NCI-H2081 treated with DMSO at 0.1 percent for 48 hours (cell line): Measurements from ENCODE around the gene CXCR6.
A peak's percentile ranks its signal among the peaks of the same experiment; 100 is the strongest.

ENCODE experiments used
- DNase-seq: peaks from one replicate; lab custom pipeline; 2025; lab: John Stamatoyannopoulos, UW

The CXCR6 gene

DNA sequence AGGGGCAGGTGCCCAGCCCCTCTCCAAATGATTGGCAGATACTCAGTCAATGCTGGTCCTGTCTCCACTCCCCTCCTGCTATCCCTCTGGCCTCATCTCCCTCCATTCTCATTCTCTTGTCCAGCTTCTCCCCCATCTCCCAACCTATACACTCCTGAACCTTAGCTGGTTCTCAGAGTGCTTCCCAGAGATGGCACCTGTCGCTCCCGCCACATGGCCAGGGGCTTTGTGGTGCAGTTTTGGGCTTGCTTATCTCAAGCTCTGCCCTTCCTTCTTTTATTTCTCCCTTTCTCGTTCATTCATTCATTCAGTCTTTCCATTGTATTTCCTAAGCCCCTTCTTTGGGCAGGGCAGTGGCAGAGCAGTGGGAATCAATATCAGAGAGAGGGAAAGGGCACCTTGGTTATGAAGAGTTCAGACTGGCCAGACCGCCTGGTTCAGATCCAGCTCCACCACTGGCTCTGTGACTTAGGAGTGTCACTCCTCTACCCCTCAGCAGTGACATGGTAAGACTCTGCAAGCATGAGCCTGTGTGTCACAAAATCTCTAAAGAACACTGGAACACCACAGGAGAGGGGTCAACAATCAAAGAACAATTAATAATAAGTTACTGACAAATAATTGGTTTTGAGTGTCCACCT lies 20.2 kb upstream of the CXCR6 start:
- no peak for DNase-seq

DNA sequence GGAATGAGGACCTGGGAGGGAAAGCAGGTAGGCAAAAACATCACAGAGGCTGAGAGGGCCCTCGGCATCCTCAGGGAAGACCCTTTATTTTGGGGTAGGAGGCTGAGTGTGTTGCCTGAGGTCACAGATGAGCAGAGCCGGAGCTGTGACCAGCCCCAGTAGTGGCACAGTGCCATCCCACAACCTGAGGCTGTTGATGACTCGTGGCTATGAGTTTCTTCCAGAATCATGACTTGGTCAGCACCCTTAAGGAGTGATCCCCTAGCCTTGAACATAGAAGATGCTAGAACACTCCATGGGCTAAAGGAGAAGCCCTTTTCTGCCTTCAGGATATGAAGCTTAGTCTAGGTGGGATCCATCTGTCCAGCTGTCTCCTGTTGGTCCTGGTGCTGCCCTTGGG lies 19.5 kb upstream of the CXCR6 start:
- DNase-seq: no peak

DNA sequence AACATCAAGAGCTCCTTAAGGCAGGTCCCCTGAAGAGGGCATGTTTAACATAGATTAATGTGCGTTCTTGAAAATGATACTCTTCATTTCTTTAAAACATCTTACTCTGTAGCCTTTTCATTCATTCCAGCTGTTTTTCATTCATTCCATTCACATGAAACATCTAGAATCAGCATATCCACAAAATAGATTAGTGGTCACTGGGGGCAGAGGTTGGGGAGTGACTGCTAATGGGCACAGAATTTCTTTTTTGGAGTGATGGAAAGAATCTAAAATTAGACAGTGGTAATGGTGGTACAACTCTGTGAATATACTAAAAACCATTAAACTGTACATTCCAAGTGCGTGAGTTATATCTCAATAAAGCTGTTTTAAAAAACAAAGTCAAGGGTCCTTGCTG lies 15.4 kb upstream of the CXCR6 start:
- no peak for DNase-seq

DNA sequence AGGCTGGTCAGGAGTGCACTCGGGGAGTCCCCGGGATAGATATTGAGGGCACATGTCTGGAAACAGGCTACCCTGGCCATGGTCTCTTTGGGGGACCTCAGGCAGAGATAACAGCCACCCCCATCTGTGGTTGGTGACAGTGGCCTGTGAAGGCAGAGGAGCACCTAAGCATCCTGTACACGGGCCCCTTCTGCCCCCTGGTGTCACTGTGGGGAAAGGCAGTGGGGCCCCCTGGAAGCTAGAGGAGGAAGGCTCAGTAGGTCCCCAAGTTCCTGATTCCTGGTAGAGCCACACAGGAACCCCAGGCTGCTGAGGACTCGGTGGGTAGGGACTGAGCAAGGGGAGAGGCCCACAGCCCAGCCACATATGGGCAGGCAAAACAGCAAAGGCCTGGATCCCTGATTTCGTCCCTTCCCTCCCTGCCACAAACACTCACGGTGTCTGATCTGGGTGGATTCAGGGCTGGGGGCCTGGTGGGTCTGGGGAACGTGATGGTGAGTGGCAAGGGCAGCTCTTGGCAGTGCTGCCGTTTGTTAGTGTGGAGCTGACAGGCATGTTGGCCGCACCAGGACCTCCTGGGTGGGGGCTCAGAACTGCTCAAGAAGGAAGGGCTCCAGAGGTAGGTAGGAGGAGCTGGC lies 14.1 kb upstream of the CXCR6 start:
- DNase-seq: no peak

DNA sequence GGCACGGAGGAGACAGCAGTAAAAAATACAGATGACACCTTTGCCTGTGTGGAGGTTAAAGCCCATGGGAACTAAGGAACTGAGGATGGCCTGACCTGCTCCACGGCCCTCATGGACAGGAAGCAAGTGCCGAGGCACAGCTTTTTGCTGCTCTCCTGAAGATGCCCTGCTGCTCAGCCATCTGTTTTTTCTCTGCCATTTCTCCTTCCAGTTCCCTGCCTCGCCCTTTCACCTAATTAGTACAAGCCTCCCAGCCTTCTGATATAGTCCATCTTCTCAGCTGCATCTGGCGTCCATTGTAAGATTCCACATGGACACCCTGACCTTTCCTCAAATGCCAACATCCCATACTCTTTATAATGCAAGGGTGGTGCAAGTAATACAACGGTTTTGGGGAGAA lies 11.8 kb upstream of the CXCR6 start:
- DNase-seq: no peak

DNA sequence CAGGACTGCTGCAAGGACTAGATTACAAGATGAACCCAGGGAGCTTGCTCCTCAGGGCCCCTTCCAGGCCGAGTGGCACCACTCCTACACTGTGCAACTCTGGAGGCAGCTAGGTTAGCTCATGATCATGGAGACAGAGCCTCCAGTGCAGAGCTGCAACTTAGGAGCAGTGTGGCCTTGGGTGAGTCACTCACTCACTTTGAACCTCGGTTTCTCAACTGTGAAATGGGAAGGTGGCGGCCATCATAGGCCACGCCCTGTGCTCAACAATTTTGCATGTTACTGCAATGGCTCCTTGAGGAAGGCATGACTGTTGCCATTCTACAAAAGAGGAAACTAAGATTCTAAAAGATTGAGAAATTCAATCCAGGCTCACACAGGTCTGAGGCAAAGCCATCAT lies 11.2 kb upstream of the CXCR6 start:
- no peak for DNase-seq

DNA sequence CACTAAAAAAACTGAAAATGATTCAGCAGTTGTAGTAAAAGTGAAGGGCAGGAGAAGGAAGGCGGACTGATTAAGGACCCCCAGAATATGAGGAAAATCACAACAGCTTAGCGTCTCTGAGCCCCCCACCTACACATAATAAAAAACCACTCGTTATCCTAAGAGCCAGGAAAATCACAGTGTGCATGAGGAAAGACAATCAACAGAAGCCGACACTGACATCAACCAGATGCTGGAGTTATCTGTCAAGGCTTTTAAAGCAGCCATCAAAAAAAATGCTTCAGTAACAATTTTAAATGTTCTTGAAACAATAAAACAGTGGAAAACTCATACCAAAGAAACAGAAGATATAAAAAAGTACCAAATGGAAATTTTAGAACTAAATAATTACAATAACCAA lies 9.7 kb upstream of the CXCR6 start:
- DNase-seq: no peak

DNA sequence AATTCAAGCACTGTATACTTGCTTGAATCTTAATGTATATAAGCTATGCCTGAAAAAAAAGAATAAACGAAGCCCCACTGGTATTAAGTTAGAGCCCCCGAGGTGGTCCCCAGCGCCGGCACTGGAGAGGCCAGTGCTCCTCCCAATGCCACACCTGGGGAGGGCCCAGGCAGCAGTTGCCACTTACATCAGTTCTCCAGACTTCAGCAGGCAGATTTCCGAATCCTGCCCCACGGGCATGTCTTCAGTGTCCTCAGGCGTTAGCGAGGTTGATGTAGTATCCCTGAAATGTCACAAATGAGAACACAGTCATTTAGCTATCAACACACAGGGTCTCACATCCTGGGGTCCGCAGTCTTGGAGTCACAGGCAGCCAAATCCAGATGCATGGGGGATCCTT lies 7.0 kb upstream of the CXCR6 start:
- DNase-seq: no peak

DNA sequence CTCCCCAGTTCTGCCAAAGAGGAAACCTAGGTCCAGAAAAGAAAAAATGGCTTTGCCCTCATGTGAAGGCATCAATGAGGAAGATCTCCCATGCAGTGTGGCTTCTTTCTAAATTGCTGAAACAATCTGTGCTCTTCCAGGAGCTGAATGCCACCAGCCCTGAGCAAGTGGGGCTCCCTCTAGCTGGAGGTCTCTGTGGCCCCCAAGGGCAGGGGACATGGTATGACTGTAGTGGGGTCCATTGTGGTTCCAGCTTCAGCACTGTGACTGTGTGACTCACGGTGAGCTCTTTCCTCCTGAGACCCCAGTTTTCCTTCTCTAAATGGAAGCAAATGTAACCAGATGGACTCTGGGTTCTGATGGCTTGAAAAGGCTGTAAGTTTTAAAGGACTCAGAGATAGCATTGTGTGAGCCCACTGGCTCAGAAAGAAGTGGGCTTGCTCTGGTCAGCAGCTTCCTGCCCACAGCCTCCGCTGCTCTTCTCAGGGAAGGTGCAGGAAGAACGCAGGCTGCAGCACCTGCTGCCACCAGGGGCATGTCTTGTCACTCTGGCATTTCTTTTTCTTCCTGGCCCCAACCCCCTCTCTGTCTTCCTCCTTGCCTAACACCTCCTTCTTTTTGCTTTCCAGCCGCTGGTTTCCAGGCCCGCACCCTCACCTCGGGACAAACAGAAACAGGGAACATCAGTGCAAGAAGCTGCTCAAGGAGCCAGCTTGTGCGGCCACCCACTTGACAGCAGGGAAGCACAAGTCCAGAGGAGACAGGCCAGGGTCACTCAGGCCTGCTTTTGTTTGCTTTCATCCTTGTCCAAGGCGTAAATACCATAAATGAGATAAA lies 5.8 kb upstream of the CXCR6 start:
- no peak for DNase-seq

DNA sequence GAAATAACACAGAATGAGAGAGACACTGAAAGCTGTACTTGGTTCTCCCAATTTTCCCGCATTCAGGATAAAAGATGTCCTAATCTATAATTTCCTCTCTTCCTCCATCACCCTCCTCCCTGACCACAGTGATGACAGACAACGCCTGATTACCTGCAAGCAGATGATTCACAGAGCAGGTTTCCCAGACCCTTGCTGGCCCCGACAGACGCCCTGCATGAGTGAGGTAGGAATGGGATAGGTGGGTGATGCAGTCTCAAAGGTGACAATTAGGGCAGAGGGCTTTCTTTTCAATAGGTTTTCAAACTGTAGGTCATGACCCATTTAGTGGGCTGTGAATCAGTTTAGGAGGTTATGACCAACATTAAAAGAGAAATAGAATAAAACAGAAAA lies 5.2 kb upstream of the CXCR6 start:
- no peak for DNase-seq

DNA sequence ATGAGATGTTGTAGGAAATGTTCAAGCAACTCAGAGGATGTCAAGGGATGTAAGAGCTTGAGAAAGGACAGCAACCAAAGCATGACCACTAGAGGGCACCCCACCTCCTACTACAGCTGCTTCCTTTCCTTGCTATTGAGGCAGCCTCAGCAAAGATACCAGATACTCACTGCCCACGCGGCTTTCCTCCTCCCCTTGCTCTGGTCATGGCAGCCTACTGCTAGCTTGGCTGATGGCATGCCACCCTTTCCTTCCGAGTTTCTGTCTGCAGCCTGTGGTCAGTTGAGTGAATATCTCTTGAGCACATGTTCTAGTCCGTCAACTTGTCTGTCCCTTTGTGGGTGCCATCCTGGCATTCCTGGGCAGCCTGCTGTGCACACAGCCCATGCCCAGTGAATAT lies 4.4 kb upstream of the CXCR6 start:
- peak; percentile 26 for DNase-seq

DNA sequence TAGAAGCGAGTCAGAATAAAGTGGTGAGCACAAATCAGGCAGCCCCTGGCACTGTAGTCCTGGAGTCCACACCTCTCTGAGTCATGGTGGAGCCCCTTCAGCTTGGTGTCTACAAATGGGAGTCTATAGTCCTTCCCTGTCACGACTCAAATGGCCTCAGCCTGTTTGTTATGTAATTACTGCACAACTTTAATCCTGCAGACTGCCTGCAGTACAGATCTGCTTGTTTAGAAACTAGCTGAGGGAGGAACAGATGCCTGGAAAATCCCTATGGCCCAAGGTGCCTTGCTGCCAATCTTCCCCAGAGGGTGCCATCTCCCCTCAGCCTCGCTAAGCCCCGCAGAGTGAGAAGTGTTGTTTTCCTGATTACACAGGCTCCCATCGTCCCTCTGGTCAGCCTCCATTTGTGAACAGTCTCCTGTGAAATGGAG lies 3.9 kb upstream of the CXCR6 start:
- no peak for DNase-seq

DNA sequence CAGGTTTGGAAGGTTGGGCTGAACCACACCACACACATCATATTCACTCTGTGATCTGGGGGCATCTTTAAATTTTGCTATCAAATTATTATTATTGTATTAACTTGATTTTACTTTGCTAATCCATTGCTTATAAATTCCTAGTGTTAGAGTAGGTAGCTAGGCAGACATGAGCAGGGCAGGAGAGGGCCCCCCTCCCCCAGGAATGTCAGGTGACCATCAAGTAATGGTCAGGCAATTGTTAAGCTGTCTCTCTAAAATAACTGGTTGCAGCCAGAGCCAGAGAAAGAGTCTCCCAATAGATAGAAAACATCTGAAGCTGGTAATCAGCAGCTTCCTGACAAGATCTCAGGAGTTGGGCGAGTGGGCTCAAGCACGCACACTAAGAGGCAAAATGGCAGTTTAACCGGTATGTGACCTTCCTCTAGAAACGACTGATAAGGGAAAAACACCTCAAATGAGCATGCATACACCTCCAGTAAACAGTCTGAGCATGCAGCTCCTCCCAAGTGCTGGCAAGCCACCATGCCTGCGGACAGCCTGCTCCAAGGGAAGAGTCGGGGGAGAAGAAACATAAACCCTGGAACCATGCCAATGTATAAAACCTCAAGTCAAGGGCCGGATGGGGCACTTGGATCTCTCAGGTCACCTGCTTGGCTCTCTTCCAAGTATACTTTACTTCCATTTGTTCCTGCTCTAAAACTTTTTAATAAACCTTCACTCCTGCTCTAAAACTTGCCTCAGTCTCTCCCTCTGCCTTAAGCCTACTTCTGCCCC lies 3.1 kb upstream of the CXCR6 start:
- DNase-seq: no peak

DNA sequence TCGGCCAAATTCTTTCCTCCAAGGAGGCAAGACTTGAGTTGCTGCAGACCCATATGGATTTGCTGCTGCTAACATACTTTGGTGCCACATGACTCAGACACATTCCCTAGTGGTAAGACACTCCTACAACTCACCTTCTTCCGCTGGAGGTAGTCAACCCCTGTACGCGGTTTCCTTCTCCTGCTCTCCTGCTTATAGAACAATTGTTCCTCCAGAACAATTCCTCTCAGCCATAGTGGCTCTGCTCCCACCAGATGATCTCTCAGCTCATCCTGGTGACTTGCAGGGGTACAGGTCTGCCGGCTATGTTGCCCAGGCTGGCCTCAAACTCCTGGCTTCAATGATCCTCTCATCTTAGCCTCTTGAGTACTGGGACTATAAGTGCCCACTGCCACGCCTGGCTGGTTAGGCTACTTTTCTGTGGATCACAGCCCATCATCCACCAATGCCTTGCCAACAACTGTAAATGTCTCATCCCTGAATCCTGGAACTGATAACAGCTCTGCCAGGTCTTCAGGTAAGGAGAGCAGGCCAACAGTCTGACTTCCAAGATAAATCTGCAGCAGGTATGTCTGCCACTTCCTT lies 2.4 kb upstream of the CXCR6 start:
- no peak for DNase-seq

DNA sequence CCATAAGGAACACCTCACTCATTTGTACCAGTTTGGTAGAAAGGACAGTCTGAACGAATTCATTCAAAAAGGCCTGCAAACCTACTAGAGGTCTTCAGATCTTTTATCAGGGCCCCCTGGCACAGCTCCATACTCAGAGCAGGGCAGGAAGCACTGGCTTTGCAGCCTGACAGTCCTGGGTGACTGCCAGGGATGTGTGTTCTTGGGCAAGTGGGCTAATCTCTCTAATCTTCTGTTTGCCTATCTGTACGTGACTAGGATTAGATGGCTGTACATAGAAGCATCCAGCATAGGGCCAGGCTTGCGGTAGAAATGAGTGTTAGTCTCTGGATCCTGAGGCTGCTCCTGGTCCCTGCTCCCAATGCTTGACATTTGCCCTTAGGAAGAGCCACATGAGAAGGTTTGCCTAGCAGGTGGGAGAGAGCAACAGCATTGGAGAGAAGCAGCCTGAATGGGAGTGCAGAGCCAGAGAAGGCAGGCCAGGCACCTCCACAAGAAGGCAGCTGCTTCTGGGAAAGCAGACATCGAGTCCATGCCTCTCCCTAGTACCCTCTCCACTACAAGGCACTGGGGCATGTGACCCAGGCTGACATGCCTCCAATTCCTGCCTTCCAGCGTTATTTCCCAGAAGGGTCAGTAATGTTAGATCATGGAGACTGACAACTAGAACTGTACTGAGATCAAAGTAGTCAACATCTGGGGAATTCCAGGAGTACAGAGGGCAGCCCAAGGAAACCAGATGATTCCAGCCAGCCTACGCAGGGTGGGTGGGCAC lies 1.0 kb upstream of the CXCR6 start:
- no peak for DNase-seq

DNA sequence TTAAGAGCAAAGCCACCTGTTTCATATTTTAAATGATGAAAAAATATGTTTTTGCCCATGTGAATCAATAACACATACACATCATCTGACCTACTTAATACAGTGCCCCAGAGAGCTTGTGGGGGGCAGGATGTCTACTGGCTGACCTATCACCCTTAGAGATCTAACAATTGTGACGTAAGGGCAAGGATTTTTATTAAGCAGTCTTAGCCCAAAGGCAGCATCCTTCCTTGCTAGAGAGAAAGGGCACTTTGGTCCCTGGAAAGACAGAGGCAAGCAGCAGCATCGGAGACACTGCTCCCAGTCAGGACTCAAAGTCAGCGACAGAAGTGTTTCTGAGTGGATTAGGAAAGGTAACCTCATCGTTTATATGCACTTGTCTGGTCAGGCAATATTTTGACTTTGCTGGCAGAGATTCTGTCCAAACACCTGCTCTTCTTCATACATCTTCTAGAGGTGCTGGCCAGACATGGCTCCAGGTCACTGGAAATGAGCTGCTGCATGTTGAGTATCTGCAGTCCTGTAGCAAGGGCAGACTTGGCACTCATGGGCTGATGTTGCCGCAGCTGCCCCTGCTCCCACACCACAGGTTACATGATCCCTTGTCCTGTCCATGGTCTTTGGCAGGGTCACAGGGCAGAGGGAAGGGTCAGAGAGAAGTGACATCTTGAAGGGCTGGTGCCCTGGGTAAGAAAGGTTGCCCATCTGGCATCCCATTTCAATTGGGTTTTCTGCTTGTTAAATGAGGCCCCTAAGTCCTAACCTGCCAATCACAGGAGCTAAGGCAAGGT lies 1.8 kb downstream of the CXCR6 start:
- no peak for DNase-seq

DNA sequence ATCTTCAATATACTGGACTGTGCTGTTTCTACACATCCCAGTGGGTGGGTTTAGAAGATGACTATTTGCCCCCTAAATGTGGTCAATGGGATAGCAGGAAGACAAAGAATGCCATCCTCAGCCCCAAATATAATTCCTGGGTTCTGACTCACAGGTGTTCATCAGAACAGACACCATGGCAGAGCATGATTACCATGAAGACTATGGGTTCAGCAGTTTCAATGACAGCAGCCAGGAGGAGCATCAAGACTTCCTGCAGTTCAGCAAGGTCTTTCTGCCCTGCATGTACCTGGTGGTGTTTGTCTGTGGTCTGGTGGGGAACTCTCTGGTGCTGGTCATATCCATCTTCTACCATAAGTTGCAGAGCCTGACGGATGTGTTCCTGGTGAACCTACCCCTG lies 3.0 kb downstream of the CXCR6 start:
- no peak for DNase-seq

DNA sequence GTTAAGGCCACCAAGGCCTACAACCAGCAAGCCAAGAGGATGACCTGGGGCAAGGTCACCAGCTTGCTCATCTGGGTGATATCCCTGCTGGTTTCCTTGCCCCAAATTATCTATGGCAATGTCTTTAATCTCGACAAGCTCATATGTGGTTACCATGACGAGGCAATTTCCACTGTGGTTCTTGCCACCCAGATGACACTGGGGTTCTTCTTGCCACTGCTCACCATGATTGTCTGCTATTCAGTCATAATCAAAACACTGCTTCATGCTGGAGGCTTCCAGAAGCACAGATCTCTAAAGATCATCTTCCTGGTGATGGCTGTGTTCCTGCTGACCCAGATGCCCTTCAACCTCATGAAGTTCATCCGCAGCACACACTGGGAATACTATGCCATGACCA lies 3.6 kb downstream of the CXCR6 start:
- DNase-seq: no peak

DNA sequence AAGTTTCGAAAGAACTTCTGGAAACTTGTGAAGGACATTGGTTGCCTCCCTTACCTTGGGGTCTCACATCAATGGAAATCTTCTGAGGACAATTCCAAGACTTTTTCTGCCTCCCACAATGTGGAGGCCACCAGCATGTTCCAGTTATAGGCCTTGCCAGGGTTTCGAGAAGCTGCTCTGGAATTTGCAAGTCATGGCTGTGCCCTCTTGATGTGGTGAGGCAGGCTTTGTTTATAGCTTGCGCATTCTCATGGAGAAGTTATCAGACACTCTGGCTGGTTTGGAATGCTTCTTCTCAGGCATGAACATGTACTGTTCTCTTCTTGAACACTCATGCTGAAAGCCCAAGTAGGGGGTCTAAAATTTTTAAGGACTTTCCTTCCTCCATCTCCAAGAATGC lies 4.1 kb downstream of the CXCR6 start:
- DNase-seq: no peak

DNA sequence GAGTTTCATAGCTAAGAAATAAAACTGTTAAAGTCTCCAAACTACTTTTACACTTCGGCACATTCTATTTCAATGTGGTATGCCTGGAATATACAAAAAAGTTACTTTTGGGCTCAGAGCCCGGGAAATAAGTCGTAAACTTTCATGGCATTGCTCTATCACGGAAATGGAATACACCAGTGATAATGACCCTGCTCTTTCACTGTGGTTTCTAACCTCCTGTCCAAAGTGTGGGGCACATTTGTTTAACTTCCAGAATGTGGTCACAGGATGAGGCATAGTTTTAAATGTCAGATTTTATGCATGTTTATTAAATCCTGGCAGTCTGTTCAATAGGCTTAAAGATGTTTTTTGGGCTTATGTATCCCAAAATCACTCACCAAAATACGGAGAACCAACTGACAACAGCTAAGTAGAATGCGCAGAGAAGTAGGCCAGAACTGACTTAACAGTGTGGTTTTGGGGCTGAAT lies 5.1 kb downstream of the CXCR6 start:
- DNase-seq: no peak
